HCEC 1CT (cell line): Measurements from ENCODE around the gene S100A2.
"Not testable (repeated sequence)": the region's sequence is repeated elsewhere in the genome, so short reads cannot be mapped to it uniquely, and the experiment has no call there.

ENCODE experiments used
- DNase-seq: peaks from one replicate; pipeline ENCODE4 v3.0.0-alpha.2; 2017

The S100A2 gene

DNA sequence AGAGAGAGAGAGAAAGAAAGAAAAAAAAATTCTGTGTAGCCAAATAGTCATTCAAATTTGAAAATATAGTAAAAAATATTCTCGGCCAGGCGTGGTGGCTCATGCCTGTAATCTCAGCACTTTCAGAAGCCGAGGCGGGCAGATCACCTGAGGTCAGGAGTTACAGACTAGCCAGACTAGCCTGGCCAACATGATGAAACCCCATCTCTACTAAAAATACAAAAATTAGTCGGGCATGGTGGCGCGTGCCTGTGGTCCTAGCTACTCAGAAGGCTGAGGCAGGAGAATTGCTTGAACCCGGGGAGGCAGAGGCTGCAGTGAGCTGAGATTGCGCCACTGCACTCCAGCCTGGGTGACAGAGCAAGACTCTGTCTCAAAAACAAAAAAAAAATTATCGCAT is 22.4 kb upstream of the S100A2 start:
- DNase-seq, result not testable (repeated sequence)

- no peak for DNase-seq
Measured at GRCh38 chr1:153587314-153587713, 21.7 kb upstream of the S100A2 start.

DNA sequence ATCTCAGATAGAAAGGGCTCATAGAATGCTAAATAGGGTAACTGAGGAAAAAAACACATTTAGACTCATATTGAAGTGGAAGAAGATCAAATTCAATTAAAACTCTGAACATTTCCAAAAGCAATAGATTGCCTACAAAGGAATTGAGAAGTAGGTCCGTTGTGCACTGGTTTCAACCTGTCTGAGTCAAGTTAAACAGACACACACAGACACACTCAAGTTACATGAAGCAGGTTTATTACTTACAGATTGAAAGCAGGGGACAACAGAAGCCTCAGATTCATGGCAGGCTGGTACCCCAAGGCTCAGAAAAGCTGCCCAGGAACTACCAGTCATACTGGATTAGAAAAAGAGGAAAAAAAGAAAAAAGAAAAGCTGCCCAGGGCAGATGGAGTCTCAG is 20.7 kb upstream of the S100A2 start:
- DNase-seq, result no peak

DNA sequence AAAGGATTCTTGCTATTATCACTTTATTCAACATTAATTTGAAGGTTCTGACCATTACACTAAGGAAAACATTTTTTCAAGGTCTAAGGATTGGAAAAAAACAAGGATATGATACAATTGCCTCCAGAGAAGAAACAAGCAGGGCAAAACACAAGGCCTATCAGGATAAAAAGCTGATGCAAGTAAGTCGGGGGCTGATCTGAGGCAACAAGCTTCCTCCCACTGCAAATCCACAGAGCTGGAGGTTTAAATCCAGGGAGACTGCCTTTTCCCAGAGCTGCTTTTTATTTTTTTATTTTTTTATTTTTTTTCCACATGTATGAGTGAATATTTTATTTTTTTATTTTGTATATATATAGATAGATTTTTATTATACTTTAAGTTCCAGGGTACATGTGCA is 19.4 kb upstream of the S100A2 start:
- DNase-seq, result no peak

DNA sequence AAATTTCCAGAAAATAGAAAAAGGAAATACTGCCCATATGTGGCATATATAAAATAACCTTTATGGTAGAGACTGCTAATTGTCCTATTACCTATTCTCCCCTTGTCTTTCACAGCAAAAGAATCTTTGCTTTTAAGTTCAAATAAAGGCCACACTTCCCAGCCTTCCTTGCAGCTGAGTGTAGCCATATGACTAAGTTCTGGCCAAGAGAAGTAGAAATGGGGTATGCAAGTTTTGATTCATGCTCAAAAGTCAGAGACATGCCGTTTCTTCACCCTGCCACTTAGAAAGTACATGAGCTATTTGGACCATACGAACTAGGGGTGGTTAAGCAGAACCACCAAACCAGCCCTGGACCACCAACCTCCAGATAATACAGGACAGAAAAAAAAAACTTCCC is 18.3 kb upstream of the S100A2 start:
- DNase-seq, result no peak

DNA sequence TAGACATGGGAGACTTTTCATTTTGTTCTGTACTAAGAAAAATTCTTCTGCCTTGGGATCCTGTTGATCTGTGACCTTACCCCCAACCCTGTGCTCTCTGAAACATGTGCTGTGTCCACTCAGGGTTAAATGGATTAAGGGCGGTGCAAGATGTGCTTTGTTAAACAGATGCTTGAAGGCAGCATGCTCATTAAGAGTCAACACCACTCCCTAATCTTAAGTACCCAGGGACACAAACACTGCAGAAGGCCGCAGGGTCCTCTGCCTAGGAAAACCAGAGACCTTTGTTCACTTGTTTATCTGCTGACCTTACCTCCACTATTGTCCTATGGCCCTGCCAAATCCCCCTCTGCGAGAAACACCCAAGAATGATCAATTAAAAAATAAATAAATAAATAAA is 17.9 kb upstream of the S100A2 start:
- not testable (repeated sequence) for DNase-seq

- DNase-seq, result not testable (repeated sequence)
Measured at GRCh38 chr1:153582836-153583235, 17.2 kb upstream of the S100A2 start.

GRCh38 chr1:153578936-153579335 is 13.3 kb upstream of the S100A2 start:
- no peak for DNase-seq

DNA sequence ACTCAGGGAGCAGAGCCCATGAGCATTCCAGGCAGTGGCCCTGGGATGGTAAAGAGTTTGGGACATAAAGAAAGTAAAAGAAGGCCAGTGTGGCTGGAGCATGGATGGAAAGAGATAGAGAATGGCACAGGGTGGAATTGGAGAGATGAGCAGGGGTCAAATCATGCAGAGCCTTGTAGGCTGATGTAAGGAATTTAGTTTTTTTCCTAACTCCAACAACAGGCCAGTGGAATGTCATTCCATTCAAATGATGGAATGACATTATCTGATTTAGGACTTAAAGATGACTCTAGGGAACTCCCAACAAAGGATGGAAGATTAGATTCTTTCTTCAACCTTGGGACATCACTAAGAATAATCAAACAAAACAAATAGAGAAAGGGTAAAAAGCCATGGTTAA is 12.8 kb upstream of the S100A2 start:
- DNase-seq, result peak; percentile 30

DNA sequence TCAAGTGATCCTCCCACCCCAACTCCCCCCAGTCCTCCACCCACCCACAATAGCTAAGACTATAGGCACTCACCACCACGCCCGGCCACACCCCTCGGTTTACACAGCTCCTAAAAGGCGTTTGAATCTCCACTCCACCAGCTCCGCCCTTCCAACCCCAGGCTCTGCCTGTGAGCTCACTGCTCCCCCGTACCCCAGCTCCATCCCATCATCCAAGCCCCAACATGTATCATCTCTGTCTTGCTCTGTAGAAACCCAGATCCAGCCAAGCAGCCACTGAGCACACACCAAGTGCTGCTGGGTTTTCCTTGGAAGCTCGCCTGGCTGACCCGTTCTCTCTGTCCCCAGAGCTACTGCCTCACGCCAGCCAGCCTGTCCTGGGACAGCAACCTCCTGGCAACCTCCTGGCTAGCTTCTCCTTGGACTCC is 12.0 kb upstream of the S100A2 start:
- no peak for DNase-seq

- no peak for DNase-seq
Measured at GRCh38 chr1:153577138-153577537, 11.5 kb upstream of the S100A2 start.

DNA sequence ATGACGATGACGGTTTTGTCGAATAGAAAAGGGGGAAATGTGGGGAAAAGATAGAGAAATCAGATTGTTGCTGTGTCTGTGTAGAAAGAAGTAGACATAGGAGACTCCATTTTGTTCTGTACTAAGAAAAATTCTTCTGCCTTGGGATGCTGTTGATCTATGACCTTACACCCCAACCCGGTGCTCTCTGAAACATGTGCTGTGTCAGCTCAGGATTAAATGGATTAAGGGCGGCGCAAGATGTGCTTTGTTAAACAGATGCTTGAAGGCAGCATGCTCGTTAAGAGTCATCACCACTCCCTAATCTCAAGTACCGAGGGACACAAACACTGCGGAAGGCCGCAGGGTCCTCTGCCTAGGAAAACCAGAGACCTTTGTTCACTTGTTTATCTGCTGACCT is 9.9 kb upstream of the S100A2 start:
- DNase-seq, result not testable (repeated sequence)

DNA sequence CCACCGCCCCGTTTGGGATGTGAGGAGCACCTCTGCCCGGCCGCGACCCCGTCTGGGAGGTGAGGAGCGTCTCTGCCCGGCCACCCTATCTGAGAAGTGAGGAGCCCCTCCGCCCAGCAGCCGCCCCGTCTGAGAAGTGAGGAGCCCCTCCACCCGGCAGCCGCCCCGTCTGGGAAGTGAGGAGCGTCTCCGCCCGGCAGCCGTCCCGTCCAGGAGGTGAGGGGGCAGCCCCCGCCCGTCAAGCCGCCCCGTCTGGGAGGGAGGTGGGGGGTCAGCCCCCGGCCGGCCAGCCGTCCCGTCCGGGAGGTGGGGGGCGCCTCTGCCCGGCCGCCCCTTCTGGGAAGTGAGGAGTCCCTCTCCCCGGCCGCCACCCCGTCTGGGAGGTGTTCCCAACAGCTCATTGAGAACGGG is 9.4 kb upstream of the S100A2 start:
- not testable (repeated sequence) for DNase-seq

DNA sequence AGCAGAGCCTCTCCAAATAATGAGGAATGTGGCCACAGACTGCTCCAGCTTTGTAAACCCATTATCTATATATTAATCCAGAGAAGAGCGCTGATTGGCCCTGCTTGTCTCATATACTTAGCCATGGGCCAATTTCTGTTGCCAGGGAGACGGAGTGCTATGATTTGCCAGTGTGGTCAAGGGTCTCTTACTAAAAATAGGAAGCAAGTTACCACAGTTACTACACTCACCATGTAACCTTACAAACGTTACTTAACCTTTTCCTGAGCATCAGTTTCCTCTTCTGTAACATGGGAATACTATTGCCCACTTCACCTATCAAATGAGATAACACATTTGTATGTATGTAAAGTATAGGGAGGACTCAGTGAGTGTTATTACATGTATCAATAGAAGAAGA is 7.7 kb upstream of the S100A2 start:
- no peak for DNase-seq

DNA sequence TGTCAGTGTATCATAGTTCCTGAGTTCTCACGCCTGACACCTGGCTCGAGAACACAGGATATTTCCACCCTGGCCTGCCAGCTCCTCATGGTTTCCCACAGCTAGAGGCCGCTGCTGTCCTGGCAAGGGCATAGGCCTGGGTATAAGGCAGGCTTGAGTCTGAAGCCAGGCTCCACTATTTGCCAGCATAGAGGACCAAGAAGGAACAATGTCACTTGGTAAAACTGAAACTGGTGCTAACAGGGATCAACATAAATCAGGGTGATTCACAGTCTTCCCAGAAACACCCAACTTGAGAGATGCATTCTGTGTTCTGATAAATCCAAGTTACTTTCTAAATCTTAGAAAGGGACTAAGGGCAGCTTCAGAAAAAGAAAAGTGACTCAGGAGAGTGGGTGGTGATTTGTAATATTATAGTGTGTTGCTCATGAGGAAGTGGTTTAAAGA is 6.9 kb upstream of the S100A2 start:
- peak; percentile 81 for DNase-seq

DNA sequence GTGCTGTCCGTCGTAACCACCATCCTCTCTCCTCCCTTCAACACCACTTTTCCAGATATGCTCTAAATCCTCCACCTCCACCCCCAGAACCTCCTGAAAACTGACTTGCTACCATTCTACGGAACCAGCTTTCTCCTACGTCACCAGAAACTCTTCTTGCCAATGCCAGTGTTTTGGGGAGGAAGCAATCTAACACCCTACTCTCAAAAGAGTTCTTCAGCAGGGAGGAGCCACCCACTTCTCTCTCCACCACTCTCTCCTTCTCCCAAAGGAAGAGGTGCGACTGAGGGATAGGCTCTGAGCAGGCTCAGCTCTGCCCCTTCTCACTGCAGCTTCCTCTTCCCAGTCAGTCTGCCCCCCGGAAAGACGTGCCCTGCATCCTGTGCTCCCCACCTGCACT is 6.1 kb upstream of the S100A2 start:
- DNase-seq, result no peak

DNA sequence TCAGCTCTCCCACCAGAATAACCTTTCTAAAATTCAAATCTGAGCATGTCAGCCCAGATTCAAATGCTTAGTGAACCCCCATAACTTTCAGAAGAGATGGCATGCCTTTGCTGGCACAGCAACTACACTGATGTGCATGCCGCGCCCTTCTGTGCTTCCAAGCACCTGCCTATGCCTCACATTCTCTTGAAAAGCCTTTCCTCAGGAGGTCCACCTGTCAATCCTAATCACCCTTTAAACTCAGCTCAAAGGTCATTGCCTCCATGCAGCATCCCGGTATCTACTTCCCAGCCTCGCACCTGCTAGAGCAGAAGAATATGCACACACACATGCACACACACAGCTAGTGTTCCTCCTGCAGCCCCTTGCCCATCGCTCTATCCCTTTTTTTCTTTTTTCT is 5.2 kb upstream of the S100A2 start:
- no peak for DNase-seq

DNA sequence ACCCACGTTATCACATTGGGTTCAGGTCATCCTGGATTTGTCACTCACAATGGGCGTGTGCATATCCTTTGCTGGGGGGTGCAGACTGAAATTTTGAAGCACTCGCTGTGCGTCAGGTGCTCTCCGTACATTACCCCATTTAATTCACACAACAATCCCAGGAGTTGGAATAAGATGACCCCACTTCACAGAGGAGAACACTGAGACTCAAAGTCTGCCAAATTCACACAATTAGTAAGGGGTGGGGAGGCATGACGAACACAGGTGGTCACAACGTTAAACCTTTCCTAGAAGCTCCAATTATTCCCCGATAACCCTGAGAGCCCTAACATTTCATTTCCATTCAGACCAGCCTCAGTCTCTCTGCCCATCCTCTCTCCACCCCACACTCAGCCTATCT is 3.8 kb upstream of the S100A2 start:
- DNase-seq, result no peak

DNA sequence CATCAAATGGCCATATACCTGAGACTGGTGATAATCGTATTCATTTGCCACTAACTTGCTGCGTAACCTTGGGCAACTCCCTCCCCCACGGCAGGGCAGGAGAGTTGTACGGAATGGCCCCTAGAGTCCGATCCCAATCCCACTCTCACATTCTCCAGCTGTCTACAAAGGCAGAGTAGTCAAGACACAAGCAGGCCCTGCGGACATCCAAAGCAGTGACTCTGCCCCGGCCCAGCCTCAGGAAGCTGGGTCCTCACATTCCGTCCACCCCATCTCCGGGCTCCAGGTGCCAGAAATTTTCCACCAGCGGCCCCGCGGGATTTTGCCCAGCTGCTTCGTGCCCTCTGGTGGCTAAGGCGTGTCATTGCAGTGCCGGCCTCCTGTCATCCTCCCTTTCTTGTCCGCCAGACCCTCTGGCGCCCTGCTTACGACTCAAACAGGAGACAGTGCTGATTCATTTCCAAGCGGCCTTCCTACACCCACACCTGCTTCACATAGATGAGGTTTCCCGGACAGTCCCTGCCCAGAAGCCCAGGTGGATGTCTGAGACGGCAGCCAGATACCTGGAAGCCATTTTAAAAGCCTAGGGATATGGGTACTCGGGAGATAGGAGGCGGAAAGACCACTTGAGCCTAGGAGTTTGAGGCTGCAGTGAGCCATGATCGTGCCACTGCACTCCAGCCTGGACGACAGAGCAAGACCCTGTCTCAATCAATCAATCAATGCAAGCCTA is 2.9 kb upstream of the S100A2 start:
- peak; percentile 78 for DNase-seq

DNA sequence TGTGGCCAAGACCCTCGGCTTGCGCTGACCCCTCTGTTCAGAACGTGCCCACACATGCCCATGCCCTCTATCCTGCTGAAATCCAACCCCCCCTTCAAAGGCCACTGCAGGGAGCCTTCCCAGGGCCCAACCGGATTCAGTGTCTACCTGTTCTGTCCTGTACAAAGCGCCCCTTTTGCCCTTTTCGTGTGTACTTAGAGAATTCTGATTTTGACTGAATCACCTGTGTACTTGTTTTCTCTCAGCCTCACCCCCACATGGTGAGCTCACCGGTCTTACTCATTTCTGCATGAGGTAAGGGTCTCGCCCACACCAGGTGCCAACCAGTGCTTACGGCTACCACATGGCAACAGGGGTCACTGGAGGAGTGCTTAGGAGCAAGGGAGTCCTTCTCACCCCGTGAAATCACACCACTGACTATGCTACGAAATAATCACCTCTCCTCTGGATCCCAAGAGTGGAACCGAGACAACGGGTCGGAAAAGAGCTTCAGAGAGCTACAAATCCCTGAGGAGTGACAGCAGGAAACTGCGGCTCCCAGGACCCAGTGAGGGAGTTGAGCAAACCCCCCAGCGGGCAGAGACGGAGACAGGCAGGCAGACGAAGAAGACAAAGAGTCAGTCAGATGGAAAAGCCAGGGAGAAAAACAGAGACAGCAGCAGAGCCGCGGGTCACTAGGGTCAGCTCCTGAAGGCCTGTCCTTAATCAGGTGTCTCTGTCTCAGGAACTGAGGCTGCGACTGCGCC is 2.1 kb upstream of the S100A2 start:
- no peak for DNase-seq

GRCh38 chr1:153566414-153567371 is 1.0 kb upstream of the S100A2 start:
- peak; percentile 99 for DNase-seq

- DNase-seq, result no peak
Measured at GRCh38 chr1:153563991-153564390, 1.7 kb downstream of the S100A2 start.

DNA sequence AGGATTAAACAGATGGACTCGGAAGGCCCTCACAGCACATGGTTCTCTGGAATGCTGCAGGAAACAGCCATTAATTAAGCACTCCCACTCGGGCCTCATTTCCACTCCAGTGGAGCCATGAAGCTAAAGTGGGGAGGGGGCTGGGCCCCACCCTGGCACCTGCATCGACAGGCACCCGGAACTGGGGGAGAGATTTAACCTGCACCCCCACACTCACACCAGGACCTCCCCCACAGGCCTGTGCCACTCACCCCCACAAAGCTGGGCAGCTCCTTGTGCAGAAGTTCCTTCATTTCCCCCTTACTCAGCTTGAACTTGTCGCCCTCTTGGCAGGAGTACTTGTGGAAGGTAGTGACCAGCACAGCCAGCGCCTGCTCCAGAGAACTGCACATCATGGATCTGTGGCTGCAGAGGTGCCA is 2.2 kb downstream of the S100A2 start:
- no peak for DNase-seq
